ENCODE data around the gene ATG12. TPM values are rescaled to one million over a fixed set of nuclear protein-coding genes. Genes with fewer than 3 reads are reported as not detected.

ATG12 gene
- total RNA-seq, 1 experiment from 2014 or later: 18.9 TPM

GRCh38 chr5:115838885-115839518, 2.4 kb downstream of the ATG12 start:
- Histone ChIP-seq H3F3A (ENCODE audit: low read length, unreplicated experiment) (no peaks in the 10 kb centered on the region), H3K27ac (ENCODE audit: low read length) (no peak overlapping the region), H3K4me1 (ENCODE audit: insufficient read depth, low read length) (peaks cover 26% of the 10 kb centered on the region), H3K27me3 (ENCODE audit: low read length) (no peaks in the 10 kb centered on the region), H3K9me2 (replicated peaks; ENCODE audit: low read length) (no peaks in the 10 kb centered on the region), H3K9ac (ENCODE audit: low read length) (0 out of 2 replicates have a peak overlapping the region, but pooled peaks have one; percentile 81), H2AFZ (ENCODE audit: low read length) (no peak overlapping the region), H3K36me3 (ENCODE audit: low read depth, low read length) (peaks cover 25% of the 10 kb centered on the region), H3K4me2 (ENCODE audit: low read length) (peak overlapping the region; percentile 86), H4K20me1 (ENCODE audit: low read length) (peaks cover 31% of the 10 kb centered on the region), H3K9me3 (ENCODE audit: low read length) (no peaks in the 10 kb centered on the region), H3K79me2 (ENCODE audit: low read length) (peaks cover 63% of the 10 kb centered on the region), H3K4me3 (ENCODE audit: low read length) (peak overlapping the region; percentile 72)
- DNase-seq: peak; percentile 68
- ATAC-seq: no peak
- ChIA-PET CTCF (interaction anchor here (0.7 to 0.9 kb wide), 2 partner anchors 36 to 199 kb away, joined by 3 to 5 read pairs; no protein-coding TSS in a partner anchor), POLR2A (ENCODE audit: unreplicated experiment) (no interaction called here)
- TF ChIP-seq, protein P1, sequence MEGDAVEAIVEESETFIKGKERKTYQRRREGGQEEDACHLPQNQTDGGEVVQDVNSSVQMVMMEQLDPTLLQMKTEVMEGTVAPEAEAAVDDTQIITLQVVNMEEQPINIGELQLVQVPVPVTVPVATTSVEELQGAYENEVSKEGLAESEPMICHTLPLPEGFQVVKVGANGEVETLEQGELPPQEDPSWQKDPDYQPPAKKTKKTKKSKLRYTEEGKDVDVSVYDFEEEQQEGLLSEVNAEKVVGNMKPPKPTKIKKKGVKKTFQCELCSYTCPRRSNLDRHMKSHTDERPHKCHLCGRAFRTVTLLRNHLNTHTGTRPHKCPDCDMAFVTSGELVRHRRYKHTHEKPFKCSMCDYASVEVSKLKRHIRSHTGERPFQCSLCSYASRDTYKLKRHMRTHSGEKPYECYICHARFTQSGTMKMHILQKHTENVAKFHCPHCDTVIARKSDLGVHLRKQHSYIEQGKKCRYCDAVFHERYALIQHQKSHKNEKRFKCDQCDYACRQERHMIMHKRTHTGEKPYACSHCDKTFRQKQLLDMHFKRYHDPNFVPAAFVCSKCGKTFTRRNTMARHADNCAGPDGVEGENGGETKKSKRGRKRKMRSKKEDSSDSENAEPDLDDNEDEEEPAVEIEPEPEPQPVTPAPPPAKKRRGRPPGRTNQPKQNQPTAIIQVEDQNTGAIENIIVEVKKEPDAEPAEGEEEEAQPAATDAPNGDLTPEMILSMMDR (conservative IDR thresholded peaks at IDR 0.05; ENCODE audit: low read depth, low read length): peak; percentile 64
- no peak for TF ChIP-seq EZH2 (IDR thresholded peaks at IDR 0.05; ENCODE audit: low read length, unreplicated experiment)
- intact Hi-C loops (cut with micrococcal nuclease): loop anchor here (1.0 to 10.0 kb wide), 2 partner anchors 205 to 534 kb away; no protein-coding TSS in a partner anchor
- BruUV-seq (replicated peaks): no TSS peak

DNA sequence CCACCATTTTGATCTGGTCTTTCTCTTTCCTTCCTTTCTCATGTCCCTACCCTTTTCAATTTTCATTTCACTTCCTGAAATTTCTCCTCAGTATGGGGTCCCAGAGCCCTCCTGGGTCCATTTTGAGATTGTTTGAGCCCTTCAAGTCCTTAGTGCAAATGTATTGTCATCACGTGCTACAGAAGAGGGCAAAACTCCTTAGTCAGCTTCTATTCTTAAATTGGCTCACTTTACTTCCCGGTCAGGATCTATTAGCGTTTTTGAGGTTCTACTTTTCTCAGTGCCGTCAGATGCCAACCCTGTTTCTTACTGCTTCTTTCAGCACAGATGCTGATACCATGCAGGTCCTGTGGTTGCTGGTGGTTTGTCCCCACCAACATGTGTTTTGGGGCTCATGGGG, 5.9 kb downstream of the ATG12 start:
- CTCF ChIA-PET: no interaction called here
- H4K20me1 ChIP-seq (ENCODE audit: low read length): peaks cover 34% of the 10 kb centered on the region
- no peaks in the 10 kb centered on the region for H3K9me2 ChIP-seq (replicated peaks; ENCODE audit: low read length)
- H3K27me3 ChIP-seq (ENCODE audit: low read length): no peaks in the 10 kb centered on the region
- no peak overlapping the region for H3K4me3 ChIP-seq (ENCODE audit: low read length)
- no peaks in the 10 kb centered on the region for H3K9me3 ChIP-seq (ENCODE audit: low read length)
- peaks cover 44% of the 10 kb centered on the region for H3K36me3 ChIP-seq (ENCODE audit: low read depth, low read length)
- peaks cover 17% of the 10 kb centered on the region for H3K4me1 ChIP-seq (ENCODE audit: insufficient read depth, low read length)
- TF ChIP-seq, protein P1 (conservative IDR thresholded peaks at IDR 0.05; ENCODE audit: low read depth, low read length): no peak
- TF ChIP-seq EZH2phosphoT487 (IDR thresholded peaks at IDR 0.05; ENCODE audit: borderline replicate concordance, low read length): no peak
- no peak for TF ChIP-seq EZH2 (IDR thresholded peaks at IDR 0.05; ENCODE audit: low read length, unreplicated experiment)
- ATAC-seq: no peak
- POLR2A ChIA-PET (ENCODE audit: unreplicated experiment): no interaction called here
- no peak overlapping the region for H3K27ac ChIP-seq (ENCODE audit: low read length)
- peaks cover 6% of the 10 kb centered on the region for H3F3A ChIP-seq (ENCODE audit: low read length, unreplicated experiment)
- peaks cover 37% of the 10 kb centered on the region for H3K79me2 ChIP-seq (ENCODE audit: low read length)
- H3K9ac ChIP-seq (ENCODE audit: low read length): no peak overlapping the region
- DNase-seq: no peak
- no TSS peak for BruUV-seq (replicated peaks)
- H3K4me2 ChIP-seq (ENCODE audit: low read length): no peak overlapping the region
- H2AFZ ChIP-seq (ENCODE audit: low read length): no peak overlapping the region
- intact Hi-C loops (cut with micrococcal nuclease): loop anchor here (10.0 kb wide), 1 partner anchor 531 kb away; no protein-coding TSS in a partner anchor

DNA sequence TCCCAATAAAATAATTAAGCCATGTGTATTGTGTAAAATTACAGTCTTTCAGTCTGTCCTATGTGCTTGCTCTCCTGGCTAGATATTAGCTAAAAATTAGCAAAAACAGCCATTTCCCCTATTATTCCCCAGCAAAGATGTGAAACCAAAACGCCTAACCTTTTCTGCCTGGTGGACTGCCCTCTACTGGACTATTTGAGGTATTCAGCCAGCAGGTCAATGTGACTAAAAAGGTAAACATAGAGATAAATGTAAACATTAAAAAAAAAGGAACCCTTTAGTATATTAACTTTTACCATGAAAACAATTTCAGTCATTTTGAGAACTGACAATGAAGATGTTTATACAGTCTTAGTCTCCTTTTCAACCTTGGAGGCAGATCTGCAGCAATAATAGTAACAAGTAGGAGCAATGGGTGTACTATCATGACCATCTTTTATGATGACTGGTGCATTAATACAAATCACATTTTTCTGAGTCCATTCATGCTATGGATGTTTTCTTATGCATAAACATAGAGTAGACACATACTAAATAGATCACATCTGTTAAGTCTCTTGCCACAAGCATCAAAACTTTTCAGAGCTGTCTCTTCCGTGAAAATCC, 10.1 kb downstream of the ATG12 start:
- Histone ChIP-seq H3K9me3 (ENCODE audit: low read length) (no peaks in the 10 kb centered on the region), H4K20me1 (ENCODE audit: low read length) (peaks cover 12% of the 10 kb centered on the region), H3F3A (ENCODE audit: low read length, unreplicated experiment) (peaks cover 6% of the 10 kb centered on the region), H3K4me3 (ENCODE audit: low read length) (no peak overlapping the region), H3K27ac (ENCODE audit: low read length) (no peak overlapping the region), H2AFZ (ENCODE audit: low read length) (no peak overlapping the region), H3K9ac (ENCODE audit: low read length) (no peak overlapping the region), H3K79me2 (ENCODE audit: low read length) (no peaks in the 10 kb centered on the region), H3K4me2 (ENCODE audit: low read length) (no peak overlapping the region), H3K27me3 (ENCODE audit: low read length) (no peaks in the 10 kb centered on the region), H3K36me3 (ENCODE audit: low read depth, low read length) (peaks cover 47% of the 10 kb centered on the region), H3K9me2 (replicated peaks; ENCODE audit: low read length) (no peaks in the 10 kb centered on the region), H3K4me1 (ENCODE audit: insufficient read depth, low read length) (no peaks in the 10 kb centered on the region)
- ATAC-seq (peak; percentile 81), DNase-seq (peak; percentile 66)
- BruUV-seq (replicated peaks): no TSS peak
- intact Hi-C loops (cut with micrococcal nuclease): loop anchor here (1.0 to 10.0 kb wide), 3 partner anchors 10 to 526 kb away; partner anchors contain the start of genes AP3S1 and ATG12
- POLR2A ChIA-PET (ENCODE audit: unreplicated experiment): no interaction called here
- CTCF ChIA-PET: interaction anchor here (0.6 kb wide), 1 partner anchor 42 kb away, joined by 3 read pairs; no protein-coding TSS in a partner anchor
- TF ChIP-seq, protein P1 (conservative IDR thresholded peaks at IDR 0.05; ENCODE audit: low read depth, low read length): peak; percentile 87
- no peak for TF ChIP-seq EZH2 (IDR thresholded peaks at IDR 0.05; ENCODE audit: low read length, unreplicated experiment)
- no peak for TF ChIP-seq EZH2phosphoT487 (IDR thresholded peaks at IDR 0.05; ENCODE audit: borderline replicate concordance, low read length)

All from PC-3 (cell line).